GM21515 (cell line): ENCODE data around the gene DHX9.
"Not testable (repeated sequence)": the region's sequence is repeated elsewhere in the genome, so short reads cannot be mapped to it uniquely, and the experiment has no call there.

Source experiments
- ATAC-seq: cut with Tn5 transposase; IDR thresholded peaks from one replicate; pipeline ENCODE4 v1.9.1; 2021; ENCODE audit not compliant: unreplicated experiment

The DHX9 gene

DNA sequence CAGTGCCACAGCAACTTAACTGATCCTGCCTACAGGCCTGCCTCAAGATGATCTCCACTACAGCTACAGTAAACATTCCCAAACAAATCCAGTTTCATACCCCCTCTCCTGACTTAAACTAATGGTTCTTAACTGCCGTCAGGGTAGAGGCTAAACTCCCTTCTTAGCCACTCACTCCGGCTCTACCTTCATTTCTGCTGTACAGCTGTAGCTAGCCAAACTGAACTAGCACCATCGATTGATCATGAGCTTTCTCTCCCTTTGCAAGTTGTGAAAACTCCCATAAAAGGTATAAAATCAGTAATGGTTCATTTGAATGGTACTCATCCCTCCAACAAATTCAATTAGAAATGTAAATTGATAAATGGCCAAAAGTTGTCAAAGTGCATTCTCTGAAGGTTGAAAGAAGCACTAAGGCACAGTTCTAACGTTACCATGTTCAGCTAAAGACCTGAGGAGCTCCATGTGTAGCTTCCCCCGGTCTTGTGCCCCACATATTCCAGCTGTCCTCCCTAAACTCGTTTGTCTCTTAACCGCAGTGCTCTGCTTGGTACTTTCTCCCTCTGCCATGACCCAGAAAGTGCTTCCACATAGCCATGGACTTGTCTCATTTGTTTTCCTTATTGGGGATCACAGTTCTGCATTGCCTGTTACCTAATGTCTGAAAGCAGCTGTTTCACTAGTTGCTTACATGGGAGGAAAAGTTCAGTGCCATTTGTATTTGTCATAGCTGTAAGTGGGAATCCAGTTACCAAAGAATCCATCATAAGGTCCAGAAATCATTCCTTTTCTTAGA, 49.8 kb downstream of the DHX9 start:
- ATAC-seq: no peak

DNA sequence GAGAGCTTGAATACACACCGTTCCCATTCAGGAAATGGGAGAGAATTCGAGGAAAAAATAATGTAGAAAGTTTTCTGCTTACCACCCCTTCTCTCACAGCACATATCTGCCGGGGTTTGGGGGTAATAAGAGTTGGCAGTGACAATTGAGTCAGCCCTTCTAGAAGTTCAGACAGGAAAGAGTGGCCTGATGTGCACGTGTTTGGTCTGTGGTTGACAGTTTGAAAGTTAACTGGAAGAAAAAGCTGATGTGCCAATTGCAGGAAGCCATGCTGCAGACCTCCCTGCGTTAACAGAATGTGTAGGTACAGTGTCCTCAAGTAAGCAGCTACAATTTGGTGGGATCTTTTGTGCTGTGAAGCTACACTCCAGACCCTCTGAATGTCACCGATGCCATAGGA, 50.9 kb downstream of the DHX9 start:
- no peak for ATAC-seq

DNA sequence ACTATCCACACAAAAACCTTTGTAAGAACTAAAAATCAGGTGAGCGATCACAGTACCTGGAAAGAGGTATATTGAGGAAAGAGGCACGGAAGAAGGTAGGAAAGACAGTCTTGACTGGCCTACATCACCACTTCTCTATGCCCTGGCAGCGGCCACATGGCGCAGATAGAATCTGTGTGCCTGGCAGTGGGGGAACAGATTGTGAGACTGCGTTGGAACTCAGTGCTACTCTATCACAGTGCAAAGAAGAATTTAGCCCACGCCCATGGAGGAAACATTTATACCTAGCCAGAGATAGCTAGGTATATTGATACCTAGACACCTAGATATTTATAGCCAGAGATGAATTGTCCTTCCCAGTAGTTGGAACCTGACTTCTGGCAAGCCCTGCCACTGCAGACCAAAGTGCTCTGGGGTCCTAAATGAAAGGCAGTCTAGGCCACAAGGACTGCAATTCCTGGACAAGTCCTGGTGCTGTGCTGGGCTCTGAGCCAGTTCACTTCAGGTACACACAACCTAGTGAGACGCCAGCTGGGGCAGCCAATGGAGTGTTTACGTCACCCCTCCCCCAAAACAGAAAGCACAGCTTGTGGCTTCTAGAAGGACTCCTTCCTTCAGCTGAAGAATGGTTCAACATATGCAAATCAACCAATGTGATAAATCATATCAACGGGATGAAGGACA, 51.9 kb downstream of the DHX9 start:
- no peak for ATAC-seq

DNA sequence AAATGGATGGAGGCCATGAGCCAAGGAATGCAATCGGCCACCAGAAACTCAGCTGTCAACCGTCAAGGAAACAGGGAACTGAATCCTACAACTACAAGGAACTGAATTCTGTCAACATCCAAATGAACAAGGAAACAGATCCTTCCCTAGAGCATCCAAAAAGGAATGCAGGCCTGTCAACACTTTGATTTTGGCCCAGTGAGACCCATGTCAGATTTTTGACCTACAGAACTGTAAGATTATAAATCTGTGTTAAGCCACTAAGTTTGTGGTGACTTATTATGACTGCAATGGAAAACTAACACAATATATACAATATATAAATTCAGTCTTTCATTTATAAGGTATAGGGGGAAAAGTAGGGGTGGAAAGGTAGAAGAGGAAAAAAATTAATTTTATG, 58.5 kb downstream of the DHX9 start:
- ATAC-seq: no peak

DNA sequence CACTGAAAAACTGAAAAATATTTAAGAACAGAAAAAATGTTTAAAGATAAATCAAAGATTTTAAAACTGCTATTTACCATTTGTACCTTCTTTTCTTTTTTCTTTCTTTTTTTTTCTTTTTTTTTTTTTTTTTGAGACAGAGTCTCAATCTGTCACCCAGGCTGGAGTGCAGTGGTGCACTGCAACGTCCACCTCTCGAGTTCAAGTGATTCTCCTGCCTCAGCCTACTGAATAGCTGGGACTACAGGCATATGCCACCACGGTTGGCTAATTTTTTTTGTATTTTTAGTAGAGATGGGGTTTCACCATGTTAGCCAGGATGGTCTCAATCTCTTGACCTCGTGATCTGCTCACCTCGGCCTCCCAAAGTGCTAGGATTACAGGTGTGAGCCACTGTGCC, 62.8 kb downstream of the DHX9 start:
- ATAC-seq: not testable (repeated sequence)

DNA sequence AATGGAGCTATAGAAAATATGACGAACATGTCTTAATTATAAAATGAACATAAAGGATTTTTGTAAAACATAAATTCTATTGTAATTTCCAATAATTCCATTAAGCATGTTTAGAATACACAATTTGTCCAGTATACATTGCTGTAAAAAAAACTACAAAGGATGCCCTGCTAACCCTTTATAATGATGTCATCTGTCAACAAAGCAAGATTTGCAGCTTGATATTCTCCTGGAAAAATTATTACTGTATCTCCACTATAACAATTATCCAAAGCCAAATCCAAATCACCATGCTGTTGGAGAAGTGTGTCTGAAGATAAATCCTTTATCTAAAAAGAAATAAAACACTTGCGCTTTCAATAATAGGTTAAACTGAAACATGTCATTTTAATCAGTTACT, 66.2 kb downstream of the DHX9 start:
- no peak for ATAC-seq

DNA sequence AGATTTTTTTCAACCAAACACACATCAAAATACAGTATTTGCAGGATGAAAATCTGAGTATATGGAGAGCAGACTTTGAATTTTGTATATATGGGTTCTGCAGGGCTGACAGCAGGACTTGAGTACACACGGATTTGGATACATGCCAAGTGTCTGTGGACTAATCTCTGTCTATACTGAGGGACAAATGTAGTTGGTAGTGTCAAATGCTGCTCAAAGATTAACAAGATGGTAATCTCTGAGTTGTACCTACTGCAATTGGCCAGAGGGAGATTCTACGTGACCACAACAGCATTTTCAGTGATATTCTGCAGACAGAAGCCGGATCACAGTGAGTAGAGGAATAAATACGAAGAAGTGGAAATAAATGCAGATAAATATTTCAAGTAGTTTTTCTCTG, 70.4 kb downstream of the DHX9 start:
- no peak for ATAC-seq

DNA sequence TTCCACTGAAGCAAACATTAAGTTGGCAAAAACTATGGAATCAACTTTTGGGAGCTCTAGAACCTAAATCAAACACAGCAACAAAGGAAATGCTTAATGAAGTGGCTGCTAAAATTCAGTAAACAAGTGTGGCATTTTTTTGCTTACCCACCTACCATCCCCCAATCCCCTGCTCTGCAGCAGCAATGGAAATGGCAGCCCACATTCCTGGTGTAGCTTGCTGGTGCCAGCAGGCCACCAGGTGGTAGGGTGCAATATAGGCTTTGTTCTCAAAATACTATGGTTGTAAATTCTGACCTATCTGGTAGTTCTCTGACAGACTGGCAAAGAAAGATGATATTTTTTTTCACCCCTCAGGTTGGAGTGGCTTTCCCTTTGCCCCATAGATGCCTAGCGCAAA, 71.0 kb downstream of the DHX9 start:
- no peak for ATAC-seq

DNA sequence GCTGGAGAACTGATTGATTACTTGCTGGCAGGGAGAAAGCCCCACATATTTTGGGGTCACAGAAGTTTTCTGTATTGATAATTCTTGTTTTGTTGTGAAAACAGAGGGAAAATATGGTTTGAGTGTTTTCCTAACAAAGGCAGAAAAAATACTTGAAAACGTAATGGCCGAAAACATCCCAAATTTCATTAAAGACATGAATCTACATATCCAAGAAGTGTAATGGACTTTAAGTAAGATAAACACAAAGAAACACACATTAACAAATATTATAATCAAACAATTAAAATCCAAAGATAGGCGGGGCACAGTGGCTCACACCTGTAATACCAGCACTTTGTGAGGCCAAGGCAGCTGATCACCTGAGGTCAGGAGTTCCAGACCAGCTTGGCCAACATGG, 74.3 kb downstream of the DHX9 start:
- ATAC-seq: no peak

DNA sequence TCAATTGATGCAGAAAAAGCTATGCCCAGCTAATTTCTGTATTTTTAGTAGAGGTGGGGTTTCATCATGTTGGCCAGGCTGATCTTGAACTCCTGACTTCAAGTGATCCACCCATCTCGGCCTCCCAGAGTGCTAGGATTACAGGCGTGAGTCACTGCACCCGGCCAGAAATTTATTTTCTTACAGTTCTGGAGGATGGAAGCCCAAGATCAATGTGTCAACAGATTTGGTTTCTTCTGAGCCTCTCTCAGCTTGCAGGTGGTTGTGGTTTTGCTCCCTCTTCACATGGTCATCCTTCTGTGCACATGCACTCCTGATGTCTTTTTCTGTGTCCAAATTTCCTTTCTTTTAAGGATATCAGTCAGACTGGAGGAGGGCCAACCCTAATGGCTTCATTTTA, 78.2 kb downstream of the DHX9 start:
- no peak for ATAC-seq

DNA sequence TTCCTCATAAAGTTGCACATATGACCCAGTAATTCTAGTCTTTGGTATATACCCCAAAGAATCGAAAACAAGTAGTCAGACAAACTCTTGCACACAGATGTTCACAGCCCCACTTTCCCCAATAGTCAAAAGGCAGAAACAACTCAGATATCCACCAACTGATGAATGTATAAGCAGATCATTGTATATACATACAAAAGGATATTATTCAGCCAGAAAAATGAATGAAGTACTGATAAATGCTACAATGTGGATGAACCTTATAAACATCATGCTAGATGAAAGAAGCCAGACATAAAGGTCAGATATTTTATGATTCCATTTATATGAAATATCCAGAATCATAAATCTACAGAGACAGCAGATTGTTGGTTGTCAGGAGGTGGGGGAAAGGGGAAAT, 86.5 kb downstream of the DHX9 start:
- ATAC-seq: no peak

DNA sequence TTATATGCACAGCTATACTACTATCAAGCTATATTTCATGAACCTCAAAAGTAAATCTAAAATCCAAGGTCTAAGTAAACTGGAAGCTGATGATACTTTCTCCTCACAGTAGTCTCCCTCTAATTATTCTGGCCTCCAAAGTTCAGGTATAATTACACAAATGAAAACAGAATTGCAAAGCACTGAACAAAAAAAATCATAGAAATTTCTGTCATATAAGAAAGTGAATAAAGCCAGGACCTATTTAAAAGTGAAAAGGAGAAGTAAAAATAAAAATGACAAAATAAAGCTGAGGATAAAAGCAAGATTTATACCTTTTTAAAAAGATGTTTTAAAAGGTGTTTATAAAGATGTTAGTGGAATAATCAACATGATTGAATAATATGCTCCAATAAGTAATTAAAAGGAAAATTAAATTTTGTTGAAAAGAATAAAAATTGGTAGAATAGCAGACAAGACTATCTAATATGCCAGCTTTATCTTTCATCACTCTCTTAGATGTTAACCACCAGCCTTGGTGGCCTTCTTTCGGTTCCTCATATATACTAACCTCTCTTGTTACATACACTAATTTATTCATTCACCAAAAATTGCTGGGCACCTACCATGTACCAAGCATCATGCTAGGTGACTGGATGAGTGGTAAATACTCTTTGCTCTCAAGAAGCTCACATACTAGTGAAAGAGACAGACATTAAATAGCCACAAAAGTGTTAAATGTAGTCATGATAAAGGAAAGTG, 88.7 kb downstream of the DHX9 start:
- ATAC-seq: no peak

DNA sequence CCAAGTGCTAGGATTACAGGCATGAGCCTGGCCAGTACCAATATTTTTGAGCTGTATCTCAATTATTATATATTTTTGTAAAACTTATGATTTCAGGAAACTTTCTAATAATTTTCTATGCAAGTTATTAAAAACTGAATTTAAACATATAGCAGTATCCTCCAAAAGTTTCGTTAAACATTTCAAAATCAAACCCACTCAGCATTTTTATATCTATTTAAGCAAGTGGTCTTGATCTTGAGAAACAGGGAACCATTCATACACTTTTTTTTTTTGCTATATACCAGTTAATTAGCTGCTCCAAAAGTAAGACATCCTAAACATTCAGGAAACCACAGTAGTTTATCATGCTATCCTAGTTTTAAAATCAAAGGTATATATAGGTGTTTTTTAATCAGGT, 91.8 kb downstream of the DHX9 start:
- ATAC-seq: no peak

DNA sequence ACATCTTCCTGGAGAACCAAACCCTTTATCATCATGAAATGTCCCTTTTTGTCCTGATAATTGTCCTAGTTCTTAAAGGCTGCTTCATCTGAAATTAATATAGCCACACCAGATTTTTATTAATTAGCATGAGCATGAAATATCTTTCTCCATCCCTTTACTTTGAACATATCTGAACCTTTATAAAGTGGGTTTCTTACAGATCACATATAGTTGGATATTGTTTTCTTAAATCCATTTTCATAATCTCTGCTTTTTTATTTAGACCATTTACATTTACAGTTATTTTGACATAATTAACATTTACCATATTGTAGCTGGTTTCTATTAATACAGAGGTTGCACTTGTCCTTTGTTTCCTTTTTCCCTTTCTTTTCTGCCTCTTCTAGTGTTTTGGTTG, 96.6 kb downstream of the DHX9 start:
- ATAC-seq: no peak
